ENCODE measurements around the gene PERCC1.

DNA sequence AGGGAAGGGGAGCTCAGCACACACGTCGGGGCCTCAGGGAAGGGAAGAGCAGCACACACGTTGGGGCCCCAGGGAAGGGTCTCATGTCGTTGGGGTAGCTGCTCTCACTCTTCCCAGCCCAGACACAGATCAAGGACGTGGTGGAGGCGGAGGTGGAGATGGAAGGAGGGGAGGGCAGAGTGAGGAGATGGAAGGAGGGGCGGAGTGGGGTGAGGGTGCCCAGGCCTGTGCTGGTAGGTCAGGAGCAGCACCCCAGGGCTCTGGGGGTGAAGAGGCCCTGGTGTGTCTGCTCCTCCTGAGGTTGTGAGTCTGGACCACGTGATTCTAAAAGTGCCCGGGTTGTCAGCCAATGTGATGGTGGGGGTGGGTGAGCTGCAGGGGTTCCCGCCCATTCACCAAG lies 29.1 kb downstream of the PERCC1 start:
- TF ChIP-seq, protein P1, sequence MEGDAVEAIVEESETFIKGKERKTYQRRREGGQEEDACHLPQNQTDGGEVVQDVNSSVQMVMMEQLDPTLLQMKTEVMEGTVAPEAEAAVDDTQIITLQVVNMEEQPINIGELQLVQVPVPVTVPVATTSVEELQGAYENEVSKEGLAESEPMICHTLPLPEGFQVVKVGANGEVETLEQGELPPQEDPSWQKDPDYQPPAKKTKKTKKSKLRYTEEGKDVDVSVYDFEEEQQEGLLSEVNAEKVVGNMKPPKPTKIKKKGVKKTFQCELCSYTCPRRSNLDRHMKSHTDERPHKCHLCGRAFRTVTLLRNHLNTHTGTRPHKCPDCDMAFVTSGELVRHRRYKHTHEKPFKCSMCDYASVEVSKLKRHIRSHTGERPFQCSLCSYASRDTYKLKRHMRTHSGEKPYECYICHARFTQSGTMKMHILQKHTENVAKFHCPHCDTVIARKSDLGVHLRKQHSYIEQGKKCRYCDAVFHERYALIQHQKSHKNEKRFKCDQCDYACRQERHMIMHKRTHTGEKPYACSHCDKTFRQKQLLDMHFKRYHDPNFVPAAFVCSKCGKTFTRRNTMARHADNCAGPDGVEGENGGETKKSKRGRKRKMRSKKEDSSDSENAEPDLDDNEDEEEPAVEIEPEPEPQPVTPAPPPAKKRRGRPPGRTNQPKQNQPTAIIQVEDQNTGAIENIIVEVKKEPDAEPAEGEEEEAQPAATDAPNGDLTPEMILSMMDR (conservative IDR thresholded peaks at IDR 0.05 in 1 of 2, IDR thresholded peaks at IDR 0.05 in 1 of 2; ENCODE audit: low read depth in 1 of 2, low read length in 2 of 2), result no peak
- no peak for TF ChIP-seq EZH2 (IDR thresholded peaks at IDR 0.05; ENCODE audit: low read length, missing control alignments)
